Body of pancreas (tissue), 4 donors: Measurements from ENCODE around the gene ASXL3. TPM values are rescaled to one million over a fixed set of nuclear protein-coding genes. Genes with fewer than 3 reads are reported as not detected.

ENCODE experiments used
- ATAC-seq: fragments of 150-250 bp; one replicate; pipeline ENCODE4 v1.9.1; 2016
- DNase-seq, 4 donors: peaks; one replicate each; pipeline ENCODE4 v3.0.0-alpha.2; 2019
- H3K27ac ChIP-seq, 4 donors: fragments of 200-600 bp; sonication (generic); 1 replicate in 3 of 4; 2 replicates in 1 of 4; pipeline versions ENCODE4 v1.5.1 to v1.6.1; 2016 to 2019; ENCODE audit warnings: mild to moderate bottlenecking in 1 of 4, mixed read lengths in 1 of 4, moderate library complexity in 1 of 4
- H3K27me3 ChIP-seq, 2 donors: fragments of 200-600 bp; sonication (generic); one replicate each; pipeline ENCODE4 v1.6.0; 2016; ENCODE audit warnings: mild to moderate bottlenecking in 1 of 2
- H3K36me3 ChIP-seq, 2 donors: fragments of 200-600 bp; sonication (generic); replicated peaks in 1 of 2; 2 replicates each; pipeline ENCODE4 v1.5.1; 2016; ENCODE audit warnings: low read depth in 2 of 2; ENCODE audit not compliant: insufficient read depth in 1 of 2
- H3K4me1 ChIP-seq: fragments of 200-600 bp; sonication (generic); one replicate; pipeline ENCODE4 v1.6.0; 2016
- H3K4me3 ChIP-seq, 2 donors: fragments of 200-600 bp; sonication (generic); 1 replicate in 1 of 2; 2 replicates in 1 of 2; pipeline ENCODE4 v1.5.1; 2016 to 2019
- H3K9me3 ChIP-seq, 3 donors: fragments of 200-600 bp; sonication (generic); 1 replicate in 2 of 3; 2 replicates in 1 of 3; pipeline ENCODE4 v1.5.1; 2016
- CTCF ChIP-seq, 7 experiments: fragments of 450-650 bp in 4 of 7; fragments of 200-600 bp in 3 of 7; sonication (generic) in 3 of 7; IDR thresholded peaks; one replicate each; pipeline ENCODE4 v1.5.1; 2016 to 2019; ENCODE audit warnings: antibody characterized with exemption in 7 of 7
- POLR2A ChIP-seq, 3 donors: fragments of 450-650 bp; IDR thresholded peaks; one replicate each; pipeline ENCODE4 v1.6.1; 2016; ENCODE audit warnings: antibody characterized with exemption in 3 of 3, mild to moderate bottlenecking in 2 of 3
- WGBS, 2 donors: methylation state at CpG; one replicate each; pipeline ENCODE4 v1.1.5; 2017; 5-methylcytosine and 5-hydroxymethylcytosine counted together
- intact Hi-C: fragments of 100-400 bp; cut with DNase I; formaldehyde crosslinking; loops from one replicate; pipeline ENCODE4 v1.15.1; 2023
- total RNA-seq, 2 donors: library from RNA; depleted of rRNA; stranded (reverse); fragments of >200 nt; gene quantifications; one replicate each; pipeline ENCODE4 v1.1.0, GENCODE V29; 2016

Gene ASXL3
- 1 to 10 TPM; 1.3 to 3.6 TPM for total RNA-seq

- WGBS, 2 donors, result 1 to 2% methylated on average over 10 to 42 of the region's 103 CpGs
- Histone ChIP-seq H3K27me3 (no peaks in the 10 kb centered on the region), H3K27ac (peak within 1 kb of the TSS; percentile 64 to 93 (median 85)), H3K4me1 (peaks cover 8% of the 10 kb centered on the region), H3K36me3 (no peaks in the 10 kb centered on the region), H3K4me3 (peak within 1 kb of the TSS; percentile 50 to 75), H3K9me3 (no peaks in the 10 kb centered on the region)
- TF ChIP-seq CTCF (IDR thresholded peaks at IDR 0.05), result no peak
- TF ChIP-seq POLR2A (IDR thresholded peaks at IDR 0.05), result peak in 2 of 3 donors; percentile 36
- ATAC-seq (peak; percentile 72), DNase-seq (peak; percentile 40 to 57 (median 44))
- intact Hi-C loops, result no loop called here
These were observed at the start of gene ASXL3 for GRCh38 chr18:33577685-33578517. Gene ASXL3 (plus strand): TSS chr18:33578219. CDS start chr18:33578632, 413 bp downstream.

GRCh38 chr18:33532978-33533377, 45.0 kb upstream of the ASXL3 start:
- no peaks in the 10 kb centered on the region for H3K4me1 ChIP-seq
- intact Hi-C loops, result no loop called here
- no peak for ATAC-seq
- no peak for DNase-seq
- H3K9me3 ChIP-seq, result no peaks in the 10 kb centered on the region
- H3K4me3 ChIP-seq, result no peak overlapping the region
- no peaks in the 10 kb centered on the region for H3K27me3 ChIP-seq
- 47 to 51% methylated on average over 1 of the region's 1 CpG for WGBS, 2 donors
- TF ChIP-seq POLR2A (IDR thresholded peaks at IDR 0.05), result no peak
- no peak for TF ChIP-seq CTCF (IDR thresholded peaks at IDR 0.05)
- no peaks in the 10 kb centered on the region for H3K36me3 ChIP-seq
- H3K27ac ChIP-seq, result no peak overlapping the region

GRCh38 chr18:33536904-33537303, 41.1 kb upstream of the ASXL3 start:
- ATAC-seq, result no peak
- Histone ChIP-seq H3K36me3 (no peaks in the 10 kb centered on the region), H3K27me3 (no peaks in the 10 kb centered on the region), H3K9me3 (no peaks in the 10 kb centered on the region), H3K4me1 (no peaks in the 10 kb centered on the region), H3K27ac (no peak overlapping the region), H3K4me3 (no peak overlapping the region)
- 53 to 58% methylated on average over 1 of the region's 1 CpG for WGBS, 2 donors
- DNase-seq, result no peak
- TF ChIP-seq POLR2A (IDR thresholded peaks at IDR 0.05) (no peak), CTCF (IDR thresholded peaks at IDR 0.05) (no peak)
- intact Hi-C loops, result no loop called here

- H3K9me3 ChIP-seq, result no peaks in the 10 kb centered on the region
- intact Hi-C loops, result no loop called here
- H3K4me1 ChIP-seq, result no peaks in the 10 kb centered on the region
- no peak overlapping the region for H3K4me3 ChIP-seq
- no peaks in the 10 kb centered on the region for H3K36me3 ChIP-seq
- TF ChIP-seq POLR2A (IDR thresholded peaks at IDR 0.05), result no peak
- no peak for TF ChIP-seq CTCF (IDR thresholded peaks at IDR 0.05)
- no peaks in the 10 kb centered on the region for H3K27me3 ChIP-seq
- 77 to 83% methylated on average over 6 of the region's 6 CpGs for WGBS, 2 donors
- no peak overlapping the region for H3K27ac ChIP-seq
- no peak for DNase-seq
- no peak for ATAC-seq
These were observed 39.5 kb upstream of the ASXL3 start for GRCh38 chr18:33538418-33539042.
